Measurements from ENCODE around the gene OR52J3. TPM values are rescaled to one million over a fixed set of nuclear protein-coding genes. Genes with fewer than 3 reads are reported as not detected.

OR52J3 gene
- total RNA-seq, 2 experiments from 2014 or later, result not detected

Other genes with a start within 250 kb of the OR52J3 start
- gene OR52R1, start 242.1 kb upstream of the OR52J3 start, total RNA-seq, result not detected
- gene OR51F2, start 225.2 kb upstream of the OR52J3 start, total RNA-seq, result not detected
- not detected for gene OR51S1, start 197.3 kb upstream of the OR52J3 start, total RNA-seq
- not detected for gene OR51T1, start 164.6 kb upstream of the OR52J3 start, total RNA-seq
- gene OR51A7, start 142.7 kb upstream of the OR52J3 start, total RNA-seq, result not detected
- not detected for gene OR51G2, start 127.2 kb upstream of the OR52J3 start, total RNA-seq
- not detected for gene OR51G1, start 122.2 kb upstream of the OR52J3 start, total RNA-seq
- gene OR51A4, start 98.9 kb upstream of the OR52J3 start, total RNA-seq, result not detected
- not detected for gene OR51A2, start 90.8 kb upstream of the OR52J3 start, total RNA-seq
- gene OR51L1, start 51.7 kb upstream of the OR52J3 start, total RNA-seq, result not detected
- not detected for gene OR52E2, start 13.1 kb downstream of the OR52J3 start, total RNA-seq
- gene OR52E1, start 23.0 kb downstream of the OR52J3 start, total RNA-seq, result not detected
- gene OR52A5, start 91.8 kb downstream of the OR52J3 start, total RNA-seq, result not detected
- gene OR52A1, start 108.2 kb downstream of the OR52J3 start, total RNA-seq, result not detected
- gene OR51V1, start 154.2 kb downstream of the OR52J3 start, total RNA-seq, result not detected
- gene HBB, start 180.5 kb downstream of the OR52J3 start, total RNA-seq, result not detected
- not detected for gene HBD, start 188.0 kb downstream of the OR52J3 start, total RNA-seq
- not detected for gene HBG1, start 203.3 kb downstream of the OR52J3 start, total RNA-seq
- not detected for gene HBG2, start 208.3 kb downstream of the OR52J3 start, total RNA-seq
- not detected for gene HBE1, start 223.4 kb downstream of the OR52J3 start, total RNA-seq

Measured in activated CD4-positive, alpha-beta memory T cell treated with anti-CD3 and anti-CD28 coated beads for 36 hours (primary cell).